ENCODE data around the gene CYP1A2. TPM values are rescaled to one million over a fixed set of nuclear protein-coding genes. Genes with fewer than 3 reads are reported as not detected.

Gene CYP1A2
- total and polyA plus RNA-seq, 7 donors, result 0.03 TPM; not detected in 6

GRCh38 chr15:74768771-74769342 is 20.2 kb downstream of the CYP1A2 start:
- peak; percentile 65 to 82 (median 76) for ATAC-seq
- H3K4me3 ChIP-seq, result no peak overlapping the region
- 1 to 5% (median 4%) methylated on average over 9 of the region's 9 CpGs for WGBS, 3 donors

DNA sequence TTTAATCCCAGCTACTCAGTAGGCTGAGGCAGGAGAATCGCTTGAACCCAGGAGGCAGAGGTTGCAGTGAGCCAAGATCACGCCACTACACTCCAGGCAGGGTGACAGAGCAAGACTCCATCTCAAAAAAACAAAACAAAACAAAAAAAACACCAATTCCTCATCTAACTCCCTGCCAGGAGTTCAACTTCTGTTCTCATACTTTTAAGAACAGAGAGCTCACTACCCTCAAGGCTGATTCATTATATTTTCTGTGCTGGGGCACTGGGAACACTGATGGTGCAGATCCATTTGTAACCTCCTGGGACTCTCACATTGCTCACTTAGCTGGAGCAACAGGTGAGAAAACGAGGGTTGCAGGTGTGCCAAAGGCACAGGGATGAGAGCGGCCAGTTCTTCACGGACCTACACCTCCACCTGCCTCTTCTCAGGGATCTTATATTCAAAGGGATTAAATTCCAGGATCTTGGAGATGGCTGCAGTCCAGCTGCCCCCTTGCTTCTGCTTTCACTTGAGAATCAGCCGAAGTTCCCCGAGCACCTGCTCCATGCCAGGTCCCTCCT is 20.9 kb downstream of the CYP1A2 start:
- no peak for TF ChIP-seq CTCF (IDR thresholded peaks at IDR 0.05)
- Histone ChIP-seq H3K4me1 (no peaks in the 10 kb centered on the region), H3K27ac (no peak overlapping the region), H3K4me3 (no peak overlapping the region), H3K9me3 (no peaks in the 10 kb centered on the region), H3K36me3 (ENCODE audit: insufficient read depth in 1 of 2, low read depth in 1 of 2) (no peaks in the 10 kb centered on the region), H3K27me3 (ENCODE audit: insufficient read depth in 3 of 3, low read length in 2 of 3) (no peaks in the 10 kb centered on the region)
- intact Hi-C loops (cut with DNase I), result loop anchor here (2.0 to 5.0 kb wide), 3 partner anchors 179 to 392 kb away; no protein-coding TSS in a partner anchor
- DNase-seq, result no peak
- 42 to 60% (median 49%) methylated on average over 7 of the region's 7 CpGs for WGBS, 3 donors
- ATAC-seq, result no peak

More at GRCh38 chr15:74768771-74769342, 20.2 kb downstream of the CYP1A2 start:
- H3K9me3 ChIP-seq, result no peaks in the 10 kb centered on the region
- H3K4me1 ChIP-seq, result no peaks in the 10 kb centered on the region
- peak in 1 of 2 donors; percentile 78 for DNase-seq
- no peaks in the 10 kb centered on the region for H3K36me3 ChIP-seq (ENCODE audit: insufficient read depth in 1 of 2, low read depth in 1 of 2)
- peak; percentile 83 for TF ChIP-seq CTCF (IDR thresholded peaks at IDR 0.05)
- peaks cover 0 to under 1% (median 0%) of the 10 kb centered on the region in 3 donors for H3K27me3 ChIP-seq (ENCODE audit: insufficient read depth in 3 of 3, low read length in 2 of 3)
- H3K27ac ChIP-seq, result no peak overlapping the region
- intact Hi-C loops (cut with DNase I), result loop anchor here (1.0 to 5.0 kb wide), 2 partner anchors 134 to 392 kb away; no protein-coding TSS in a partner anchor

- DNase-seq (no peak), ATAC-seq (no peak)
- TF ChIP-seq CTCF (IDR thresholded peaks at IDR 0.05), result no peak
- 32 to 54% (median 34%) methylated on average over 4 of the region's 4 CpGs for WGBS, 3 donors
- Histone ChIP-seq H3K4me3 (no peak overlapping the region), H3K9me3 (no peaks in the 10 kb centered on the region), H3K36me3 (ENCODE audit: insufficient read depth in 1 of 2, low read depth in 1 of 2) (no peaks in the 10 kb centered on the region), H3K27me3 (ENCODE audit: insufficient read depth in 3 of 3, low read length in 2 of 3) (no peaks in the 10 kb centered on the region), H3K4me1 (no peaks in the 10 kb centered on the region), H3K27ac (no peak overlapping the region)
- intact Hi-C loops (cut with DNase I), result loop anchor here (2.0 to 5.0 kb wide), 2 partner anchors 178 to 182 kb away; no protein-coding TSS in a partner anchor
Observed at GRCh38 chr15:74770211-74770903, 21.7 kb downstream of the CYP1A2 start.

DNA sequence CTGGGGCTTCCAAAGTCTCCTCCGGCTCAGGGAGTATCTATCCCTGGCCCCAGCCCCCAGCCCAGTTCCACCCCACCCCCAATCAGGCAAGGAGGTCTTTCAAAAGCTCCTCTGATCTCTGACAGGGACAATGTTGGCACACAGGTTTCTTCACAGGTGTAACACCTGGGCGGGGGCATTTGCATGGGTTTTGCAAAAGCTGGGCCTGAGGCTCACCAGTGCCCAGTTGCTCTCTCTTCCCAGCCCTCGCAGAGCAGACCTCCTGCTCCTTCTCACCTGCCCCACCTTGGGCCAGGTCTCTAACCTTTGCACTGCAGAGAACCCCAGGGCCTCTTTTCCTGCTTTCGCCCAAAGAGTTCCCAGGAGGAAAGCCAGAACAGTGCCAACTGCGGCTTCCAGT is 24.7 kb downstream of the CYP1A2 start:
- DNase-seq, result no peak
- Histone ChIP-seq H3K27me3 (ENCODE audit: insufficient read depth in 3 of 3, low read length in 2 of 3) (no peaks in the 10 kb centered on the region), H3K27ac (no peak overlapping the region), H3K4me1 (no peaks in the 10 kb centered on the region), H3K36me3 (ENCODE audit: insufficient read depth in 1 of 2, low read depth in 1 of 2) (no peaks in the 10 kb centered on the region), H3K9me3 (no peaks in the 10 kb centered on the region), H3K4me3 (no peak overlapping the region)
- no peak for TF ChIP-seq CTCF (IDR thresholded peaks at IDR 0.05)
- intact Hi-C loops (cut with DNase I), result loop anchor here in 1 of 2 donors (5.0 kb wide), 1 partner anchor 179 kb away; no protein-coding TSS in a partner anchor
- 85 to 87% (median 85%) methylated on average over 5 of the region's 5 CpGs for WGBS, 3 donors
- no peak for ATAC-seq
